Naive B cell (primary cell): ENCODE results near the gene SNX8. TPM values are rescaled to one million over a fixed set of nuclear protein-coding genes. Genes with fewer than 3 reads are reported as not detected.

Source experiments
- ATAC-seq, 2 donors: fragments of 150-1000 bp; cut with Tn5 transposase; 2 replicates each; pipeline ENCODE4 v1.10.0; 2021; ENCODE audit warnings: low read depth in 2 of 2, mild to moderate bottlenecking in 2 of 2, moderate library complexity in 2 of 2
- DNase-seq: peaks from one replicate; pipeline ENCODE4 v3.0.0; 2022
- H3K27ac Mint-ChIP-seq, 6 donors: one replicate each; pipeline ENCODE4 v1.8.0; 2020 to 2022; ENCODE audit warnings: mild to moderate bottlenecking in 6 of 6, mixed read lengths in 6 of 6, moderate library complexity in 5 of 6, inconsistent platforms in 2 of 6
- H3K27me3 Mint-ChIP-seq, 3 donors: one replicate each; pipeline ENCODE4 v1.8.0; 2021 to 2022; ENCODE audit warnings: mixed read lengths in 3 of 3, mild to moderate bottlenecking in 1 of 3
- H3K36me3 Mint-ChIP-seq, 2 donors: one replicate each; pipeline ENCODE4 v1.8.0; 2020 to 2022; ENCODE audit warnings: mixed read lengths in 2 of 2, inconsistent platforms in 1 of 2, mild to moderate bottlenecking in 1 of 2
- H3K4me1 Mint-ChIP-seq, 3 donors: one replicate each; pipeline ENCODE4 v1.8.0; 2020 to 2022; ENCODE audit warnings: mixed read lengths in 3 of 3, inconsistent platforms in 1 of 3, mild to moderate bottlenecking in 1 of 3, moderate library complexity in 1 of 3
- H3K4me3 Mint-ChIP-seq, 8 donors: one replicate each; pipeline ENCODE4 v1.8.0; 2020 to 2022; ENCODE audit warnings: mild to moderate bottlenecking in 8 of 8, mixed read lengths in 8 of 8, moderate library complexity in 8 of 8, inconsistent platforms in 2 of 8
- H3K9me3 Mint-ChIP-seq, 7 donors: one replicate each; pipeline ENCODE4 v1.8.0; 2020 to 2022; ENCODE audit warnings: mixed read lengths in 7 of 7, mild to moderate bottlenecking in 5 of 7, inconsistent platforms in 2 of 7, moderate library complexity in 1 of 7
- polyA plus RNA-seq, 6 donors: library from polyadenylated mRNA; unstranded; fragments of 300-500 nt; fragmentation: Illumina TruSeq; gene quantifications; one replicate each; pipeline ENCODE4 v1.2.3, GENCODE V29; 2021; ENCODE audit warnings: low read depth in 6 of 6

The SNX8 gene
- polyA plus RNA-seq, 6 donors from 2014 or later = 74.2 to 107 (median 96.2) TPM

- peak overlapping the region in 2 of 6 donors; percentile 9 to 57 for H3K27ac Mint-ChIP-seq
- no peak overlapping the region for H3K4me3 Mint-ChIP-seq
- H3K4me1 Mint-ChIP-seq = peaks cover 30 to 48% (median 47%) of the 10 kb centered on the region in 3 donors
- ATAC-seq (no peak), DNase-seq (no peak)
- H3K36me3 Mint-ChIP-seq = peaks cover 0 to 5% of the 10 kb centered on the region in 2 donors
- H3K9me3 Mint-ChIP-seq = no peaks in the 10 kb centered on the region
- no peaks in the 10 kb centered on the region for H3K27me3 Mint-ChIP-seq
These were observed 62.9 kb downstream of the SNX8 start for GRCh38 chr7:2251381-2251780.

GRCh38 chr7:2249744-2250323 lies 64.4 kb downstream of the SNX8 start:
- H3K27me3 Mint-ChIP-seq = no peaks in the 10 kb centered on the region
- peaks cover 36 to 62% (median 57%) of the 10 kb centered on the region in 3 donors for H3K4me1 Mint-ChIP-seq
- ATAC-seq (no peak), DNase-seq (no peak)
- H3K4me3 Mint-ChIP-seq = peak overlapping the region in 1 of 8 donors; percentile 42
- no peaks in the 10 kb centered on the region for H3K36me3 Mint-ChIP-seq
- H3K27ac Mint-ChIP-seq = peak overlapping the region in 5 of 6 donors; percentile 38 to 90 (median 72)
- H3K9me3 Mint-ChIP-seq = no peaks in the 10 kb centered on the region

DNA sequence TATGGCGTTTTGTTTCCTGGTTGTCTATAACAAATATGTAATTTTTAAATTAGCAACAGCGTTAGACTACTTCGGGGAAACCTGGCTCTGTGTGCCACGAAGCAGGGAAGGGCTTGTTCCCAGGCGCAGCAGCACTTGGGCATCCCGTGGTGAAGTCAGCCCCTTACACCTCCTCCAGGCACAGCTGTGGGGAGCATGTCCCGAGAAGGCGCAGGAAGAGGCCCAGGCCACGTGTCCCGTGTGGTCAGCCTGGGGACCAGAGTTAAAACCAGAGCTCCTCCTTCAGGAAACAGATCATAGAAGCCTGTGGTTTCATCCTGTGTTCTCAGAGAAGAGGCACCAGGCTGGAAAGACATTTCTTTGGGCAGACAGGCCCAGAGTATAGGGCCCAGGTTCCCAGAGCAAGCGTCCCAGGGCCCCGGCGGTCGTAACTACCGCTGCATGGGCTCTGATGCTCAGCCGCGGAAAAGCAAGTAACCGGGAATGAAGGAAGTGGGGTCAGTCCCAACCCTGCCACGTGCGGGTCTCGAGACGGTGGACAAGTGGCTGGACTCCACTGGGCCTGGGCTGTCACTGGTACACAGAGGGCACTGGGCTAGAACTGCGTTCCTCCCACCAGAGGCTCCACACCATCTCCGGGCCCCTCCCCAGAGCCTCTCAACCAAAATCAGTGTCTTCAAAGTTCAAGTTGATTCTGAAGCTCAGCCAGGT lies 65.1 kb downstream of the SNX8 start:
- Mint-ChIP-seq H3K4me3 (peak overlapping the region in 3 of 8 donors; percentile 12 to 33 (median 30)), H3K4me1 (peaks cover 37 to 63% (median 62%) of the 10 kb centered on the region in 3 donors), H3K27ac (peak overlapping the region; percentile 49 to 94 (median 76)), H3K27me3 (no peaks in the 10 kb centered on the region), H3K36me3 (no peaks in the 10 kb centered on the region), H3K9me3 (no peaks in the 10 kb centered on the region)
- ATAC-seq (peak; percentile 8 to 13), DNase-seq (no peak)

GRCh38 chr7:2247141-2247995 lies 66.9 kb downstream of the SNX8 start:
- peak; percentile 25 to 33 for ATAC-seq
- H3K4me1 Mint-ChIP-seq = peaks cover 36 to 65% (median 60%) of the 10 kb centered on the region in 3 donors
- H3K27me3 Mint-ChIP-seq = no peaks in the 10 kb centered on the region
- no peaks in the 10 kb centered on the region for H3K9me3 Mint-ChIP-seq
- no peaks in the 10 kb centered on the region for H3K36me3 Mint-ChIP-seq
- peak overlapping the region in 1 of 8 donors; percentile 20 for H3K4me3 Mint-ChIP-seq
- no peak for DNase-seq
- H3K27ac Mint-ChIP-seq = peak overlapping the region in 2 of 6 donors; percentile 26 to 41

- Mint-ChIP-seq H3K4me3 (peak overlapping the region; percentile 31 to 78 (median 68)), H3K27me3 (no peaks in the 10 kb centered on the region), H3K36me3 (no peaks in the 10 kb centered on the region), H3K27ac (peak overlapping the region in 5 of 6 donors; percentile 58 to 88 (median 79)), H3K9me3 (no peaks in the 10 kb centered on the region), H3K4me1 (peaks cover 39 to 68% (median 64%) of the 10 kb centered on the region in 3 donors)
- DNase-seq (no peak), ATAC-seq (peak; percentile 20 to 24)
These were observed 68.2 kb downstream of the SNX8 start for GRCh38 chr7:2245883-2246675.

DNA sequence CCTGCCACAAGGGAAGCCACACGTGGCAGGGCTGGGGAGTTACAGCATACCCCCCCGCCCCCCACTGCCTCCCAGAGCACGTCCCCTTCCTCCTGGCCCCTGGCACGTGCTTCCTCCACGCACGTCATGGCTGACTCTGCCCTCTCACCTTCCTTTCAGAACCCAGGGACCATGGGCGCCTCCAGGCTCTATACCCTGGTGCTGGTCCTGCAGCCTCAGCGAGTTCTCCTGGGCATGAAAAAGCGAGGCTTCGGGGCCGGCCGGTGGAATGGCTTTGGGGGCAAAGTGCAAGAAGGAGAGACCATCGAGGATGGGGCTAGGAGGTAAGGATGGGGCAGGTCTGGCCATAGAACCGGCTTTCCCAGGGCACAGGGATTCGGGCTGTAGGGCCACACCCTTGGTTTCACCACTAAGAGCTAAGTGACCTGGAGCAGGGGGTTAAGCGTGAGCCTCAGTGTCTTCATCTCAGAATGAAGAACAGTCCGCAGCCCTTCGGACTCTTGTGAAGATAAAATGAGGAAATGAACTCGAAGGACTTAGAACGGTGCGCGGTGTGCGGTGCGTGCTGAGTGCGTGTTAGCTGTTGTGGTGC lies 69.7 kb downstream of the SNX8 start:
- ATAC-seq (no peak), DNase-seq (no peak)
- H3K36me3 Mint-ChIP-seq = no peaks in the 10 kb centered on the region
- H3K27ac Mint-ChIP-seq = peak overlapping the region in 3 of 6 donors; percentile 73 to 84 (median 79)
- no peaks in the 10 kb centered on the region for H3K9me3 Mint-ChIP-seq
- no peaks in the 10 kb centered on the region for H3K27me3 Mint-ChIP-seq
- H3K4me3 Mint-ChIP-seq = peak overlapping the region; percentile 20 to 98 (median 47)
- H3K4me1 Mint-ChIP-seq = peaks cover 36 to 73% (median 68%) of the 10 kb centered on the region in 3 donors

- peak overlapping the region in 7 of 8 donors; percentile 19 to 98 (median 94) for H3K4me3 Mint-ChIP-seq
- peak overlapping the region in 2 of 6 donors; percentile 15 to 84 for H3K27ac Mint-ChIP-seq
- ATAC-seq (no peak), DNase-seq (no peak)
- H3K4me1 Mint-ChIP-seq = peaks cover 30 to 67% (median 61%) of the 10 kb centered on the region in 3 donors
- no peaks in the 10 kb centered on the region for H3K9me3 Mint-ChIP-seq
- no peaks in the 10 kb centered on the region for H3K36me3 Mint-ChIP-seq
- H3K27me3 Mint-ChIP-seq = no peaks in the 10 kb centered on the region
These were observed 70.8 kb downstream of the SNX8 start for GRCh38 chr7:2243458-2243857.

- no peaks in the 10 kb centered on the region for H3K27me3 Mint-ChIP-seq
- peaks cover 31 to 67% (median 62%) of the 10 kb centered on the region in 3 donors for H3K4me1 Mint-ChIP-seq
- no peaks in the 10 kb centered on the region for H3K9me3 Mint-ChIP-seq
- no peak for DNase-seq
- peak overlapping the region; percentile 90 to 98 (median 96) for H3K4me3 Mint-ChIP-seq
- ATAC-seq = peak; percentile 47 to 50
- no peaks in the 10 kb centered on the region for H3K36me3 Mint-ChIP-seq
- H3K27ac Mint-ChIP-seq = peak overlapping the region; percentile 91 to 97 (median 94)
These were observed 71.5 kb downstream of the SNX8 start for GRCh38 chr7:2242541-2243429.

DNA sequence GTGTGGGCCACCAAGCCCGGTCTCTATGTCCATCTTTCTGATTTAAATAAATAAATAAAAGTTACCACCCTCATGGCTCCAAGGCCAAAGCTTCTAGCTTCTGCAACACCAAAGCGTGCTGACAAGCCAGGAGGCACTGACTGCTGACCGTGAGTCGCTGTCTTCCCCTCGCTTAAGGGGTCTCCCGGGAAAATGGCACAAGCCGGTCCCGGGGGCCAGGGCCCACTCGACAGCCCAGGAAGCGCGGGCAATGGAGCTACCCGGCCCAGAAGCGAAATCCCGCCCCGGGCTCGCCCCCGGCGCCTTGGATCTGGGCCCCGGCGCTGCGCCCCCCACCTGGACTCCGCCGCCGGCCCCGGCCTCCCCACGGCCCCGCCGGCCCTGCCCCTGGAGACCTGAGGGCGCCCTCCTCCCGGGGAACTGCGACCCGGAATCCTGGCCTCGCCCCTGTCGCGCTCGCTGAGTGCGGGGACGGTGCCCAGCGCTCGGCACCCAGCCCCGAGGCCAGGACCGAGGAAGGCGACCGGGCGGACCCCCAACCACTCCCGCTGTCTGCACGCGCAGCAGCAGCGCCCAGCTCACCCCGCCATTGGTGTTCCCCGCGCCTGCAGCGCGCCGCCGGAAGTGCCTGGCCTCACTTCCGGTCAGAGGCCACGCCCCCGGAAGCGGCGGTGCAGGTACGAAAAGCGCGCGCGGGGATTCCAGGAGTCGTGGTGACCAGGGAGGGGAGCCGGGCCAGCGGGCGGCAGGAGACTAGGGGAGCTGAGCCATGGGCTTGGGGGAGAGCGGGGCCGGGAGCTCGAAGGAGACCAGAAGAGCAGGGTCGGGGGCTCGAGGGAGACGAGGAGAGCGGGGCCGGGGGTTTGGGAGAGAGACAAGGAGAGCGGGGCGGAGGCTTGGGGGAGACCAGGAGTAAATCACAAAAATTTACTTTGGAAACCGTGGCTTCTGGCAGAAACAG lies 72.4 kb downstream of the SNX8 start, which contains the start of the genes MRM2 and NUDT1:
TSS of gene MRM2 (minus strand) at position 626 of the 961 bp plus-strand sequence. CDS start at position 590, 36 bp downstream.
TSS of gene NUDT1 (plus strand) at position 647 of the 961 bp plus-strand sequence. CDS start 2,349 bp downstream, outside the sequence.
- Mint-ChIP-seq H3K4me3 (peak within 1 kb of the TSS; percentile 90 to 98 (median 96)), H3K4me1 (peaks cover 38 to 74% (median 65%) of the 10 kb centered on the region in 3 donors), H3K27me3 (no peaks in the 10 kb centered on the region), H3K27ac (peak within 1 kb of the TSS; percentile 91 to 97 (median 94)), H3K36me3 (peaks cover 6 to 8% of the 10 kb centered on the region in 2 donors), H3K9me3 (peaks cover 0 to 4% (median 0%) of the 10 kb centered on the region in 7 donors)
- DNase-seq (no peak), ATAC-seq (peak in 1 of 2 donors; percentile 4)

- peaks cover 30 to 70% (median 45%) of the 10 kb centered on the region in 3 donors for H3K4me1 Mint-ChIP-seq
- no peak for ATAC-seq
- peak overlapping the region in 3 of 8 donors; percentile 5 to 98 (median 78) for H3K4me3 Mint-ChIP-seq
- peaks cover 6 to 9% of the 10 kb centered on the region in 2 donors for H3K36me3 Mint-ChIP-seq
- H3K9me3 Mint-ChIP-seq = peaks cover 0 to 4% (median 0%) of the 10 kb centered on the region in 7 donors
- H3K27me3 Mint-ChIP-seq = no peaks in the 10 kb centered on the region
- peak overlapping the region in 5 of 6 donors; percentile 65 to 99 (median 90) for H3K27ac Mint-ChIP-seq
- DNase-seq = no peak
These were observed 75.0 kb downstream of the SNX8 start for GRCh38 chr7:2239242-2239641.
